ENCODE data around the gene PAN2.
"Not testable (repeated sequence)": the region's sequence is repeated elsewhere in the genome, so short reads cannot be mapped to it uniquely, and the experiment has no call there.

The PAN2 gene

GRCh38 chr12:56308714-56309113 lies 25.1 kb downstream of the PAN2 start:
- DNase-seq (ENCODE audit: low read depth in 2 of 2, low spot score in 1 of 2) = no peak

- DNase-seq (ENCODE audit: low read depth in 2 of 2, low spot score in 1 of 2) = no peak
These were observed 26.4 kb downstream of the PAN2 start for GRCh38 chr12:56307221-56307965.

GRCh38 chr12:56304872-56305590 lies 28.8 kb downstream of the PAN2 start:
- DNase-seq (ENCODE audit: low read depth in 2 of 2, low spot score in 1 of 2) = no peak

- no peak for DNase-seq (ENCODE audit: low read depth in 2 of 2, low spot score in 1 of 2)
These were observed 29.5 kb downstream of the PAN2 start for GRCh38 chr12:56304276-56304675.

- DNase-seq (ENCODE audit: low read depth in 2 of 2, low spot score in 1 of 2) = no peak
These were observed 32.9 kb downstream of the PAN2 start for GRCh38 chr12:56300644-56301464.

GRCh38 chr12:56299853-56300643 lies 33.8 kb downstream of the PAN2 start, which contains the start of gene CS:
Gene CS, minus strand, starts transcription at chr12:56300330. Its CDS starts 129 bp downstream, at chr12:56300201.
- peak; percentile 93 to 96 for DNase-seq (ENCODE audit: low read depth in 2 of 2, low spot score in 1 of 2)

GRCh38 chr12:56299308-56299852 lies 34.4 kb downstream of the PAN2 start:
- DNase-seq (ENCODE audit: low read depth in 2 of 2, low spot score in 1 of 2) = no peak

- DNase-seq (ENCODE audit: low read depth in 2 of 2, low spot score in 1 of 2) = no peak
These were observed 35.0 kb downstream of the PAN2 start for GRCh38 chr12:56298828-56299227.

- no peak for DNase-seq (ENCODE audit: low read depth in 2 of 2, low spot score in 1 of 2)
These were observed 36.4 kb downstream of the PAN2 start for GRCh38 chr12:56297400-56297799.

GRCh38 chr12:56296295-56296694 lies 37.5 kb downstream of the PAN2 start:
- no peak for DNase-seq (ENCODE audit: low read depth in 2 of 2, low spot score in 1 of 2)

GRCh38 chr12:56293795-56294194 lies 40.0 kb downstream of the PAN2 start:
- DNase-seq (ENCODE audit: low read depth in 2 of 2, low spot score in 1 of 2) = no peak

- DNase-seq (ENCODE audit: low read depth in 2 of 2, low spot score in 1 of 2) = no peak
These were observed 45.0 kb downstream of the PAN2 start for GRCh38 chr12:56288705-56289387.

GRCh38 chr12:56286044-56286830 lies 47.6 kb downstream of the PAN2 start:
- no peak for DNase-seq (ENCODE audit: low read depth in 2 of 2, low spot score in 1 of 2)

- DNase-seq (ENCODE audit: low read depth in 2 of 2, low spot score in 1 of 2) = not testable (repeated sequence)
These were observed 49.5 kb downstream of the PAN2 start for GRCh38 chr12:56284263-56284662.

GRCh38 chr12:56282579-56282978 lies 51.2 kb downstream of the PAN2 start:
- DNase-seq (ENCODE audit: low read depth in 2 of 2, low spot score in 1 of 2) = no peak

GRCh38 chr12:56282030-56282429 lies 51.8 kb downstream of the PAN2 start:
- DNase-seq (ENCODE audit: low read depth in 2 of 2, low spot score in 1 of 2) = no peak

- DNase-seq (ENCODE audit: low read depth in 2 of 2, low spot score in 1 of 2) = no peak
These were observed 53.0 kb downstream of the PAN2 start for GRCh38 chr12:56280849-56281248.

- no peak for DNase-seq (ENCODE audit: low read depth in 2 of 2, low spot score in 1 of 2)
These were observed 54.9 kb downstream of the PAN2 start for GRCh38 chr12:56278905-56279304.

- no peak for DNase-seq (ENCODE audit: low read depth in 2 of 2, low spot score in 1 of 2)
These were observed 59.5 kb downstream of the PAN2 start for GRCh38 chr12:56274299-56274698.

Measured in stimulated activated CD8-positive, alpha-beta memory T cell treated with anti-CD3 and anti-CD28 coated beads, Interleukin-4, amount 100 ng/mL, for 1 hour (primary cell).